CD14-positive monocyte (primary cell): ENCODE measurements around the gene ACSF2. TPM values are rescaled to one million over a fixed set of nuclear protein-coding genes. Genes with fewer than 3 reads are reported as not detected.

Experiments used
- DNase-seq, 3 donors: peaks; one replicate each; pipeline ENCODE4 v3.0.0-alpha.2; 2011 to 2022
- H2AFZ ChIP-seq: 2 replicates; pipeline ENCODE4 v1.6.0; 2012; ENCODE audit warnings: mild to moderate bottlenecking, low read depth, low read length, inconsistent platforms; ENCODE audit not compliant: insufficient read depth, poor library complexity, severe bottlenecking
- H3K27ac ChIP-seq, 2 donors: 1 replicate in 1 of 2; 2 replicates in 1 of 2; pipeline ENCODE4 v1.5.1; 2012 to 2013; ENCODE audit warnings: low read length in 2 of 2, control low read depth in 1 of 2, inconsistent platforms in 1 of 2, low read depth in 1 of 2, mild to moderate bottlenecking in 1 of 2
- H3K27me3 ChIP-seq, 2 donors: one replicate each; pipeline versions ENCODE4 v1.6.0 to v1.6.1; 2011 to 2013; ENCODE audit warnings: low read length in 2 of 2; ENCODE audit not compliant: control insufficient read depth in 2 of 2, insufficient read depth in 2 of 2
- H3K36me3 ChIP-seq, 2 donors: replicated peaks in 1 of 2; 1 replicate in 1 of 2; 2 replicates in 1 of 2; pipeline versions ENCODE4 v1.5.1 to v1.6.1; 2012 to 2013; ENCODE audit warnings: low read length in 2 of 2, control low read depth in 1 of 2, inconsistent platforms in 1 of 2, mild to moderate bottlenecking in 1 of 2; ENCODE audit not compliant: insufficient read depth in 2 of 2, control insufficient read depth in 1 of 2
- H3K4me1 ChIP-seq, 2 donors: 1 replicate in 1 of 2; 2 replicates in 1 of 2; pipeline versions ENCODE4 v1.5.1 to v1.6.1; 2012 to 2013; ENCODE audit warnings: low read length in 2 of 2, control low read depth in 1 of 2, inconsistent platforms in 1 of 2, mild to moderate bottlenecking in 1 of 2, moderate library complexity in 1 of 2; ENCODE audit not compliant: insufficient read depth in 2 of 2, control insufficient read depth in 1 of 2
- H3K4me2 ChIP-seq: replicated peaks from 2 replicates; pipeline ENCODE3; 2012; ENCODE audit warnings: low read length, moderate library complexity, mild to moderate bottlenecking; ENCODE audit not compliant: poor library complexity, severe bottlenecking; ENCODE audit errors: extremely low read depth
- H3K4me3 ChIP-seq, 3 experiments: fragments of 200-600 bp in 1 of 3; sonication (generic) in 1 of 3; replicated peaks in 1 of 3; 1 replicate in 2 of 3; 2 replicates in 1 of 3; pipeline ENCODE4 v1.5.1; 2011 to 2013; ENCODE audit warnings: low read length in 3 of 3, mild to moderate bottlenecking in 3 of 3, control low read depth in 2 of 3, low read depth in 2 of 3, inconsistent platforms in 1 of 3, moderate library complexity in 1 of 3
- H3K79me2 ChIP-seq: 2 replicates; pipeline ENCODE4 v1.6.0; 2012; ENCODE audit warnings: mild to moderate bottlenecking, control low read depth, inconsistent platforms, low read length, moderate library complexity; ENCODE audit not compliant: insufficient read depth
- H3K9ac ChIP-seq: 2 replicates; pipeline ENCODE4 v1.6.0; 2017; ENCODE audit warnings: low read length, mild to moderate bottlenecking; ENCODE audit not compliant: insufficient read depth, poor library complexity, severe bottlenecking
- H3K9me3 ChIP-seq, 2 donors: replicated peaks in 1 of 2; 1 replicate in 1 of 2; 2 replicates in 1 of 2; pipeline versions ENCODE4 v1.5.1 to v1.6.1; 2012 to 2013; ENCODE audit warnings: low read length in 2 of 2, control low read depth in 1 of 2; ENCODE audit not compliant: control insufficient read depth in 1 of 2, insufficient read depth in 1 of 2
- H4K20me1 ChIP-seq: 2 replicates; pipeline ENCODE4 v1.6.0; 2012; ENCODE audit warnings: mild to moderate bottlenecking, low read length, control low read depth, moderate library complexity; ENCODE audit not compliant: insufficient read depth
- H3K27ac Mint-ChIP-seq, 7 donors: one replicate each; pipeline ENCODE4 v1.8.0; 2020; ENCODE audit warnings: mild to moderate bottlenecking in 7 of 7, mixed read lengths in 7 of 7, moderate library complexity in 6 of 7, inconsistent platforms in 2 of 7
- H3K27me3 Mint-ChIP-seq, 3 donors: one replicate each; pipeline ENCODE4 v1.8.0; 2021 to 2022; ENCODE audit warnings: low read depth in 3 of 3, mild to moderate bottlenecking in 3 of 3, mixed read lengths in 3 of 3, moderate library complexity in 3 of 3, inconsistent platforms in 1 of 3
- H3K36me3 Mint-ChIP-seq, 2 donors: one replicate each; pipeline ENCODE4 v1.8.0; 2020; ENCODE audit warnings: mixed read lengths in 2 of 2, inconsistent platforms in 1 of 2, mild to moderate bottlenecking in 1 of 2
- H3K4me1 Mint-ChIP-seq: one replicate; pipeline ENCODE4 v1.8.0; 2020; ENCODE audit warnings: mild to moderate bottlenecking, mixed read lengths
- H3K4me3 Mint-ChIP-seq, 2 donors: one replicate each; pipeline ENCODE4 v1.8.0; 2020; ENCODE audit warnings: mild to moderate bottlenecking in 2 of 2, mixed read lengths in 2 of 2, moderate library complexity in 1 of 2
- H3K9me3 Mint-ChIP-seq, 7 donors: one replicate each; pipeline ENCODE4 v1.8.0; 2020 to 2022; ENCODE audit warnings: mixed read lengths in 7 of 7, mild to moderate bottlenecking in 6 of 7, moderate library complexity in 6 of 7, inconsistent platforms in 2 of 7
- CTCF ChIP-seq: fragments of 200-600 bp; IDR thresholded peaks from one replicate; pipeline ENCODE4 v1.8.0; 2022; ENCODE audit warnings: antibody characterized with exemption, mild to moderate bottlenecking
- WGBS: methylation state at CpG from one replicate; pipeline ENCODE4 v1.1.5; 2013; ENCODE audit warnings: missing lambda C conversion rate; ENCODE audit not compliant: insufficient coverage; 5-methylcytosine and 5-hydroxymethylcytosine counted together
- intact Hi-C, 2 donors: fragments of 100-400 bp; cut with micrococcal nuclease; formaldehyde crosslinking; loops; one replicate each; pipeline versions ENCODE4 v1.15.0 to v1.15.1; 2023
- polyA plus RNA-seq, 3 donors: library from polyadenylated mRNA; depleted of rRNA in 1 of 3; unstranded in 2 of 3; stranded (reverse) in 1 of 3; fragments of 300-500 nt in 2 of 3; fragments of >200 nt in 1 of 3; fragmentation: Illumina TruSeq in 2 of 3; gene quantifications; 1 replicate in 2 of 3; 2 replicates in 1 of 3; pipeline ENCODE4 v1.2.3, GENCODE V29; 2012 to 2021

Gene ACSF2
- polyA plus RNA-seq, 3 donors: 2.8 to 24.4 (median 5.5) TPM

GRCh38 chr17:50443505-50443974, 17.5 kb downstream of the ACSF2 start:
- peaks cover 0 to 1% (median 0%) of the 10 kb centered on the region in 7 donors for H3K9me3 Mint-ChIP-seq
- TF ChIP-seq CTCF: no peak
- H3K36me3 ChIP-seq: no peaks in the 10 kb centered on the region
- H3K27me3 ChIP-seq: no peaks in the 10 kb centered on the region
- no peak for DNase-seq
- no peak overlapping the region for H2AFZ ChIP-seq
- H3K4me3 ChIP-seq: no peak overlapping the region
- no peak overlapping the region for H3K9ac ChIP-seq
- H3K79me2 ChIP-seq: no peaks in the 10 kb centered on the region
- peaks cover 3% of the 10 kb centered on the region for H4K20me1 ChIP-seq
- no peak overlapping the region for H3K4me3 Mint-ChIP-seq
- H3K36me3 Mint-ChIP-seq: peaks cover 2 to 6% of the 10 kb centered on the region in 2 donors
- no peak overlapping the region for H3K27ac Mint-ChIP-seq
- H3K27ac ChIP-seq: no peak overlapping the region
- H3K9me3 ChIP-seq: no peaks in the 10 kb centered on the region
- H3K27me3 Mint-ChIP-seq: peaks cover 0 to 2% (median 1%) of the 10 kb centered on the region in 3 donors
- intact Hi-C loops: no loop called here
- H3K4me1 ChIP-seq: no peaks in the 10 kb centered on the region
- WGBS: 100% methylated on average over 1 of the region's 3 CpGs
- no peak overlapping the region for H3K4me2 ChIP-seq
- H3K4me1 Mint-ChIP-seq: no peaks in the 10 kb centered on the region

DNA sequence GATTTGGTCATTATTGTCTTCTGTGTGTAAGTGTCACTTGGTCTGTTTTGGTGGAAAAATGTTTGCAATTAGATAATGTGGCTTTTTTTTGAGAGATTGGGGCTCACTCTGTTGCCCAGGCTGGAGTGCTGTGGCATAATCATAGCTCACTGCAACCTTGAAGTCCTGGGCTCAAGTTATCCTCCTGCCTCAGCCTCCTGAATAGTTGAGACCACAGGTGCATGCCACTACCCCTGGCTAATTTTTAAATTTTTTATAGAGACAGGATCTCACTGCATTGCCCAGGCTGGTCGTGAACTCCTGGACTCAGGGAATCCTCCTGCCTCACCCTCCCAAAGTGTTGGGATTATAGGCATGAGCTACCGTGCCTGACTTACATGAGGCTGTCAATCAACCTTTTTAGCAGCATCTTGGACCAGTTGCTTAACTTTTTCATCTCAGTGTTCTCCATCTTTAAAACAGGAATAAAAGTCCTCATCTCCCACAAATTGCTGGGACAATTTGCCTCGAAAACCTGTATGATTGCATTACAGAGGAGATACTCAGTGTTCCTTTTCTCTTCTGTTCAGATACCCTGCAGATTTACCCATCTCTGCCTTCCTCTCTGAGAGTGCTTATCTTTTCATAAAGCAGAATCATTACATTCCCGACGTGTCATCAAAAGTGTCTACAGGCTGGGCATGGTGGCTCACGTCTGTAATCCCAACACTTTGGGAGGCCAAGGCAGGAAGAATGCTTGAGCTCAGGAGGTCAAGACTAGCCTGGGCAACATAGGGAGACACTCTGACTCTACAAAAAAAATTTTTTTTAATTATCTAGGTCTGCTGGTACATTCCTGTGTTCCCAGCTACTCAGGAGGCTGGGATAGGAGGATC, 19.1 kb downstream of the ACSF2 start:
- no peak overlapping the region for H3K4me3 Mint-ChIP-seq
- Histone ChIP-seq H3K79me2 (no peaks in the 10 kb centered on the region), H4K20me1 (peaks cover 3% of the 10 kb centered on the region), H3K4me2 (no peak overlapping the region), H3K4me1 (no peaks in the 10 kb centered on the region), H3K36me3 (no peaks in the 10 kb centered on the region), H2AFZ (no peak overlapping the region), H3K27ac (no peak overlapping the region), H3K9me3 (no peaks in the 10 kb centered on the region), H3K4me3 (no peak overlapping the region), H3K9ac (no peak overlapping the region), H3K27me3 (no peaks in the 10 kb centered on the region)
- no peak for TF ChIP-seq CTCF
- H3K4me1 Mint-ChIP-seq: no peaks in the 10 kb centered on the region
- 95% methylated on average over 5 of the region's 6 CpGs for WGBS
- DNase-seq: no peak
- no peak overlapping the region for H3K27ac Mint-ChIP-seq
- intact Hi-C loops: no loop called here
- peaks cover 2 to 6% of the 10 kb centered on the region in 2 donors for H3K36me3 Mint-ChIP-seq
- peaks cover 0 to 2% (median 1%) of the 10 kb centered on the region in 3 donors for H3K27me3 Mint-ChIP-seq
- H3K9me3 Mint-ChIP-seq: peaks cover 0 to 2% (median 0%) of the 10 kb centered on the region in 7 donors
